Suppressor macrophage (primary cell): Measurements from ENCODE around the gene RECQL5.
"Not testable (repeated sequence)": the region's sequence is repeated elsewhere in the genome, so short reads cannot be mapped to it uniquely, and the experiment has no call there.

Experiments
- DNase-seq, 4 experiments: peaks; one replicate each; pipeline ENCODE4 v3.0.0-alpha.2; 2020 to 2022

RECQL5 gene

GRCh38 chr17:75615301-75615700, 51.7 kb downstream of the RECQL5 start:
- DNase-seq: no peak

- DNase-seq: no peak
Observed at GRCh38 chr17:75614556-75615270, 52.2 kb downstream of the RECQL5 start.

- DNase-seq: no peak
Observed at GRCh38 chr17:75614006-75614405, 52.9 kb downstream of the RECQL5 start.

- DNase-seq: no peak
Observed at GRCh38 chr17:75612906-75613626, 53.9 kb downstream of the RECQL5 start.

GRCh38 chr17:75611851-75612429, 55.0 kb downstream of the RECQL5 start:
- no peak for DNase-seq

- no peak for DNase-seq
Observed at GRCh38 chr17:75610103-75610984, 56.6 kb downstream of the RECQL5 start.

GRCh38 chr17:75607086-75607485, 59.9 kb downstream of the RECQL5 start:
- no peak for DNase-seq

- DNase-seq: no peak
Observed at GRCh38 chr17:75605790-75606189, 61.2 kb downstream of the RECQL5 start.

GRCh38 chr17:75604034-75604695, 62.8 kb downstream of the RECQL5 start:
- peak in 1 of 4 experiments; percentile 2 for DNase-seq

GRCh38 chr17:75603123-75603522, 63.8 kb downstream of the RECQL5 start:
- peak in 1 of 4 experiments; percentile 1 for DNase-seq

- DNase-seq: peak in 1 of 4 experiments; percentile 1
Observed at GRCh38 chr17:75602644-75603043, 64.3 kb downstream of the RECQL5 start.

GRCh38 chr17:75601057-75601987, 65.6 kb downstream of the RECQL5 start:
- DNase-seq: peak; percentile 59 to 77 (median 64)

GRCh38 chr17:75596320-75597087, 70.5 kb downstream of the RECQL5 start:
- DNase-seq: no peak

- DNase-seq: no peak
Observed at GRCh38 chr17:75595920-75596313, 71.0 kb downstream of the RECQL5 start.

- no peak for DNase-seq
Observed at GRCh38 chr17:75595284-75595919, 71.6 kb downstream of the RECQL5 start.

GRCh38 chr17:75594499-75595283, 72.3 kb downstream of the RECQL5 start:
- DNase-seq: no peak

- DNase-seq: not testable (repeated sequence)
Observed at GRCh38 chr17:75593430-75593829, 73.5 kb downstream of the RECQL5 start.

- no peak for DNase-seq
Observed at GRCh38 chr17:75592348-75593020, 74.5 kb downstream of the RECQL5 start.
